Stomach (tissue), 9 donors: ENCODE measurements around the gene DAGLB. TPM values are rescaled to one million over a fixed set of nuclear protein-coding genes. Genes with fewer than 3 reads are reported as not detected.

Experiments used
- DNase-seq, 2 donors: peaks; one replicate each; pipeline versions ENCODE4 v3.0.0 to v3.0.0-alpha.2; 2013 to 2019
- H3K27ac ChIP-seq, 5 donors: fragments of 200-600 bp in 4 of 5; sonication (generic) in 4 of 5; one replicate each; pipeline ENCODE4 v1.5.1; 2013 to 2019; ENCODE audit warnings: mild to moderate bottlenecking in 1 of 5, moderate library complexity in 1 of 5
- H3K27me3 ChIP-seq, 3 donors: fragments of 200-600 bp; sonication (generic); one replicate each; pipeline ENCODE4 v1.5.1; 2017 to 2019; ENCODE audit warnings: mixed run types in 1 of 3
- H3K36me3 ChIP-seq, 4 donors: fragments of 200-600 bp; sonication (generic); 1 replicate in 3 of 4; 2 replicates in 1 of 4; pipeline ENCODE4 v1.5.1; 2016 to 2019
- H3K4me1 ChIP-seq, 4 donors: fragments of 200-600 bp; sonication (generic); one replicate each; pipeline ENCODE4 v1.5.1; 2016 to 2019
- H3K4me3 ChIP-seq, 4 donors: fragments of 200-600 bp; sonication (generic) in 3 of 4; one replicate each; pipeline ENCODE4 v1.5.1; 2016 to 2019; ENCODE audit warnings: mild to moderate bottlenecking in 1 of 4
- H3K9me3 ChIP-seq, 4 donors: fragments of 200-600 bp; sonication (generic); one replicate each; pipeline ENCODE4 v1.5.1; 2016 to 2019
- EP300 ChIP-seq: sonication (generic); formaldehyde crosslinking; IDR thresholded peaks from one replicate; pipeline ENCODE4 v1.6.1; 2017; ENCODE audit warnings: antibody characterized with exemption
- POLR2A ChIP-seq, 4 donors: fragments of 450-650 bp; IDR thresholded peaks; one replicate each; pipeline ENCODE4 v1.6.1; 2016; ENCODE audit warnings: antibody characterized with exemption in 4 of 4, control low read depth in 2 of 4, mild to moderate bottlenecking in 1 of 4, moderate library complexity in 1 of 4
- POLR2AphosphoS5 ChIP-seq, 3 donors: sonication (generic); formaldehyde crosslinking; IDR thresholded peaks; one replicate each; pipeline ENCODE4 v1.6.1; 2016; ENCODE audit warnings: antibody characterized with exemption in 3 of 3
- WGBS, 5 donors: extraction: QIAGEN DNeasy Blood & Tissue Kit in 3 of 5; methylation state at CpG; one replicate each; pipeline versions ENCODE4 v1.1.5 to v1.1.7; 2013 to 2018; 5-methylcytosine and 5-hydroxymethylcytosine counted together
- intact Hi-C: fragments of 100-400 bp; cut with DNase I; formaldehyde crosslinking; loops from one replicate; pipeline ENCODE4 v1.15.1; 2023; ENCODE audit warnings: low total_unique reads
- polyA plus RNA-seq, 3 donors: library from polyadenylated mRNA; stranded (reverse); fragments of 200-250 nt; gene quantifications; one replicate each; pipeline ENCODE4 v1.2.3, GENCODE V29; 2013
- total RNA-seq, 5 donors: library from RNA; depleted of rRNA; stranded (reverse); fragments of >200 nt; gene quantifications; one replicate each; pipeline versions ENCODE4 v1.1.0 to v1.2.3, GENCODE V29; 2014 to 2016
- TF ChIP-seq, protein P1 (sequence below), 7 experiments: fragments of 450-650 bp in 4 of 7; fragments of 200-600 bp in 3 of 7; sonication (generic) in 3 of 7; IDR thresholded peaks; one replicate each; pipeline ENCODE4 v1.5.1; 2016 to 2019; ENCODE audit warnings: antibody characterized with exemption in 7 of 7, control low read depth in 2 of 7, mild to moderate bottlenecking in 1 of 7
- donor health status: healthy with polysubstance abuse.
- donor health status: Bipolar disorder and iron deficiency.
- donor health status: healthy.

DAGLB gene
- total and polyA plus RNA-seq, 8 donors = 4.7 to 23.7 (median 9.1) TPM

DNA sequence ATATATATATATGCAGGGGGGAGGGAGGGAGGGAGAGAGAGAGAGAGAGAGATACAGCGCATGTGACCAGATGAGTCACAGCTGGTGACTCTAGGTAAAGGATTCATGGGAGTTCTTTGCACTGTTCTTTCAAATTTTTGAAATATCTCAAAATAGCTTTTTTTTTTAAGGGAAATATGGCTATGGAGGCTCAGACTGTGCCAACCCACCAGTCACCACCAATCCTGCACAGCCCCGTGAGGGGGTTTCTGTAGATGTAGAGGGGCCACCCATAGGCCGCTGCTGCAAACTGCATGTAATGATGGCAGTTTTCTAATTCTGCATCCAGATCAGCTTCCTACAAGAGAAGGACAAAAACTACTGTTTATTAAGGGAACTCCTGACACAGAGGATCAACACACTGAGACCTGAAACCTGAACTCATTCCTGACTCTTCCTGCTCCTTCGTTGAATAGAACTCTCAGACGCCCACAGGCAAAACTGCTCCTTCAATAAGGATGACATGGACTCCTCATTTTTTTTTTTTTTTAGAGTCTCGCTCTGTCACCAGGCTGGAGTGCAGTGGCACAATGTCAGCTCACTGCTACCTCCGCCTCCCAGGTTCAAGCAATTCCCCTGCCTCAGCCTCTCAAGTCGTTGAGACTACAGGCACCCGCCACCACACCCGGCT, 17.3 kb downstream of the DAGLB start:
- no peaks in the 10 kb centered on the region for H3K27me3 ChIP-seq
- TF ChIP-seq POLR2AphosphoS5 (IDR thresholded peaks at IDR 0.05) (no peak), EP300 (no peak)
- TF ChIP-seq, protein P1, sequence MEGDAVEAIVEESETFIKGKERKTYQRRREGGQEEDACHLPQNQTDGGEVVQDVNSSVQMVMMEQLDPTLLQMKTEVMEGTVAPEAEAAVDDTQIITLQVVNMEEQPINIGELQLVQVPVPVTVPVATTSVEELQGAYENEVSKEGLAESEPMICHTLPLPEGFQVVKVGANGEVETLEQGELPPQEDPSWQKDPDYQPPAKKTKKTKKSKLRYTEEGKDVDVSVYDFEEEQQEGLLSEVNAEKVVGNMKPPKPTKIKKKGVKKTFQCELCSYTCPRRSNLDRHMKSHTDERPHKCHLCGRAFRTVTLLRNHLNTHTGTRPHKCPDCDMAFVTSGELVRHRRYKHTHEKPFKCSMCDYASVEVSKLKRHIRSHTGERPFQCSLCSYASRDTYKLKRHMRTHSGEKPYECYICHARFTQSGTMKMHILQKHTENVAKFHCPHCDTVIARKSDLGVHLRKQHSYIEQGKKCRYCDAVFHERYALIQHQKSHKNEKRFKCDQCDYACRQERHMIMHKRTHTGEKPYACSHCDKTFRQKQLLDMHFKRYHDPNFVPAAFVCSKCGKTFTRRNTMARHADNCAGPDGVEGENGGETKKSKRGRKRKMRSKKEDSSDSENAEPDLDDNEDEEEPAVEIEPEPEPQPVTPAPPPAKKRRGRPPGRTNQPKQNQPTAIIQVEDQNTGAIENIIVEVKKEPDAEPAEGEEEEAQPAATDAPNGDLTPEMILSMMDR (IDR thresholded peaks at IDR 0.05) = no peak
- no peak for DNase-seq
- H3K9me3 ChIP-seq = no peaks in the 10 kb centered on the region
- no peak overlapping the region for H3K4me3 ChIP-seq
- peaks cover 2 to 17% (median 6%) of the 10 kb centered on the region in 4 donors for H3K4me1 ChIP-seq
- H3K36me3 ChIP-seq = peaks cover 26 to 94% (median 88%) of the 10 kb centered on the region in 4 donors
- H3K27ac ChIP-seq = no peak overlapping the region
- intact Hi-C loops = loop anchor here (10.0 kb wide), 1 partner anchor 76 kb away; no protein-coding TSS in a partner anchor
- WGBS, 5 donors = 87 to 95% (median 93%) methylated on average over 10 of the region's 10 CpGs

DNA sequence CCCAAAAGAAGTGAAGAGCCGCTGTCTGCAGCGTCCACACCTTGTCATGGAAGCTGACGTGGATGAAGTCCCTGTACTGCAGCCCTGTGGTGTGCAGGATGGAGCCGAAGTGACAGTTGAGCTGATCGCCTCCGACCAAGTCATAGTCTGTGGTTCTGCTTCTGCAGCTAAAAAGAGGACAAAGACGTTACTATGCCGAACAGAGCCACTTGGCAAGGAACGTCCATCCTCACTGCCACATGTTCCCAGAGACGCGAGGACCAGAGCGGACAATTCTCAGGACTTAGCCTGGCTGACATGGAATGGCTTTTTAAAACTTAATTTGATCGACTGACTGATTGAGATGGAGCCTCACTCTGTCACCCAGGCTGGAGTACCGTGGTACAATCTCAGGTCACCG, 21.8 kb downstream of the DAGLB start:
- no peaks in the 10 kb centered on the region for H3K27me3 ChIP-seq
- no peaks in the 10 kb centered on the region for H3K9me3 ChIP-seq
- peaks cover 27 to 94% (median 92%) of the 10 kb centered on the region in 4 donors for H3K36me3 ChIP-seq
- DNase-seq = no peak
- H3K4me3 ChIP-seq = no peak overlapping the region
- WGBS, 5 donors = 84 to 94% (median 92%) methylated on average over 14 to 15 of the region's 15 CpGs
- no peak for TF ChIP-seq EP300
- no peak for TF ChIP-seq POLR2AphosphoS5 (IDR thresholded peaks at IDR 0.05)
- no peak for TF ChIP-seq POLR2A (IDR thresholded peaks at IDR 0.05)
- TF ChIP-seq, protein P1 (IDR thresholded peaks at IDR 0.05) = no peak
- peaks cover 0 to 9% (median 0%) of the 10 kb centered on the region in 4 donors for H3K4me1 ChIP-seq
- no peak overlapping the region for H3K27ac ChIP-seq
- intact Hi-C loops = no loop called here

DNA sequence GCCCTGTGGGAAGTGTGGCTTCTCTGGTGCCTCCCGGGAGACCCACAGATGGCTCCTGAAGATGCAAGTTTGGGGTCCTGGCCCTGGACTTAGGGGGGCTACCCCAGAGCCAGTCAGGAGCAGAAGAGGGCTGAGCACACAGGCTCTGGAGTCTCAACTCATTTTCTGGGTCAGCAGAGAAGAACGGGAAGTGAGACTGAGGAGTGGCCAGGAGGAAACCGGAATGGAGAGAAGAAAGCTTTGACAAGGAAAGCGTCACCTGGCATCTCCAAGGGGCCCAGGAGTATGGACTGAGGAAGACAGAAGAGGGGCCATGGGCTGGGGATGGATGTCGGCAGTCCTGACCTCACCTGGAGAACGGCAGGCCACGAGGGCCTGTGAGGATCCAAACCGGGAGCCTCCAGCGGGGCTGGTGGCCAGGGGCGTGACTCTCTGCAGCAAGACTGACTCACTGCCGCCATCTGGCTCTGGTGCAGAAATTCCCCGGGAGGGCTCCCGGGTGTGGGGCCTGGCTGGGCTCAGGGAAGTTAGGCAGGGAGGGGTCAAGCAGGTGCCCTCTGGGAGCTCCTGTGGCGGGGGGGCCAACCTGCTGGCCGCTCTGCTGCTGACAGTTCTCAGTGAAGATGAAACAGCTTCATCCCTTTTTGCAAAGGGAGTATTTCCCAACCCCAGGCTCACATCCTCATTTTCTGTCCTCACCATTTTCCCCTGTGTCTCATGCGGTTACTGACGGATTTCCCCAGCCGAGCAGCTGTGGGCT, 23.6 kb downstream of the DAGLB start:
- intact Hi-C loops = no loop called here
- DNase-seq = peak; percentile 37 to 47
- H3K4me1 ChIP-seq = peaks cover 0 to 9% (median 0%) of the 10 kb centered on the region in 4 donors
- no peaks in the 10 kb centered on the region for H3K9me3 ChIP-seq
- H3K27me3 ChIP-seq = no peaks in the 10 kb centered on the region
- WGBS, 5 donors = 65 to 82% (median 72%) methylated on average over 15 to 18 of the region's 18 CpGs
- peak overlapping the region in 3 of 5 donors; percentile 38 to 73 (median 63) for H3K27ac ChIP-seq
- no peak overlapping the region for H3K4me3 ChIP-seq
- H3K36me3 ChIP-seq = peaks cover 27 to 94% (median 94%) of the 10 kb centered on the region in 4 donors
- TF ChIP-seq, protein P1 (IDR thresholded peaks at IDR 0.05) = peak in 1 of 7 experiments; percentile 16
- no peak for TF ChIP-seq EP300
- no peak for TF ChIP-seq POLR2A (IDR thresholded peaks at IDR 0.05)

DNA sequence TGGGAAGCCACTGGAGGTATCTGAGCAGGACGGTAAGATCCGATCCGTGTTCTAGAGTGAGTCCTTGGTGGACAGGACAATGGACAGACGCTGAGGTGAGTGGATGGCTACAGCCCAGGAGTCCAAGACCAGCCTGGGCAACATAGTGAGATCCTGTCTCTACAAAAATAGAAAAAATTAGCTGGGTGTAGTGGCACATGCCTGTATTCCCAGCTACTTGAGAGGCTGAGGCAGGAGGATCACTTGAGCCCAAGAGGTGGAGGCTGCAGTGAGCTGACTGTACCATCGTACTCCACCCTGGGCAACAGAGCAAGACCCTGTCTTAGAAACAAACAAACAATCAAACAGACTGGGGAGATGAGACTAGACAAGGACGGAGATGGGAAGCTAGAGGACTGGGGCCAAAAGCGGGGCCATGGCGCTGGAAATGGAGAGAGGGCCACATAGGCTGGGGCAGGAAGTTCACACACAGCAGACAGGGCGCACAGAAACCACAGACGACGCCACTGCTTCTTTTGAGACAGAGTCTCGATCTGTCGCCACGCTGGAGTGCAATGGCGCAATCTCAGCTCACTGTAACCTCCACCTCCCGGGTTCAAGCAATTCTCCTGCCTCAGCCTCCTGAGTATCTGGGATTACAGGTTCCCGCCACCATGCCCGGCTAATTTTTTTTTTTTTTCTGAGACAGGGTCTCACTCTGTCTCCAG, 24.7 kb downstream of the DAGLB start:
- peak overlapping the region in 2 of 5 donors; percentile 38 to 73 for H3K27ac ChIP-seq
- intact Hi-C loops = no loop called here
- no peak overlapping the region for H3K4me3 ChIP-seq
- H3K27me3 ChIP-seq = no peaks in the 10 kb centered on the region
- peaks cover 27 to 89% (median 88%) of the 10 kb centered on the region in 4 donors for H3K36me3 ChIP-seq
- TF ChIP-seq EP300 (no peak), POLR2A (IDR thresholded peaks at IDR 0.05) (no peak), POLR2AphosphoS5 (IDR thresholded peaks at IDR 0.05) (no peak)
- TF ChIP-seq, protein P1 (IDR thresholded peaks at IDR 0.05) = no peak
- peaks cover 0 to 9% (median 0%) of the 10 kb centered on the region in 4 donors for H3K4me1 ChIP-seq
- peak in 1 of 2 donors; percentile 41 for DNase-seq
- WGBS, 5 donors = 80 to 89% (median 89%) methylated on average over 18 of the region's 18 CpGs
- no peaks in the 10 kb centered on the region for H3K9me3 ChIP-seq
